COLO668 (cell line): ENCODE results near the gene ROMO1.
"Not testable (repeated sequence)": the region's sequence is repeated elsewhere in the genome, so short reads cannot be mapped to it uniquely, and the experiment has no call there.

Source experiments
- DNase-seq: peaks from one replicate; lab custom pipeline; 2025; ENCODE audit not compliant: unreplicated experiment; lab: John Stamatoyannopoulos, UW

Gene ROMO1

GRCh38 chr20:35710039-35710438 is 10.8 kb downstream of the ROMO1 start:
- no peak for DNase-seq

GRCh38 chr20:35710884-35711587 is 11.8 kb downstream of the ROMO1 start:
- DNase-seq: no peak

- DNase-seq: no peak
Measured at GRCh38 chr20:35711588-35712209, 12.5 kb downstream of the ROMO1 start.

- DNase-seq: not testable (repeated sequence)
Measured at GRCh38 chr20:35713120-35713519, 13.9 kb downstream of the ROMO1 start.

GRCh38 chr20:35714127-35714526 is 14.9 kb downstream of the ROMO1 start:
- no peak for DNase-seq

GRCh38 chr20:35715652-35716051 is 16.4 kb downstream of the ROMO1 start:
- DNase-seq: no peak

- no peak for DNase-seq
Measured at GRCh38 chr20:35716330-35716729, 17.1 kb downstream of the ROMO1 start.

- DNase-seq: not testable (repeated sequence)
Measured at GRCh38 chr20:35718321-35718720, 19.1 kb downstream of the ROMO1 start.

- DNase-seq: no peak
Measured at GRCh38 chr20:35718972-35719635, 19.9 kb downstream of the ROMO1 start.

- DNase-seq: no peak
Measured at GRCh38 chr20:35719717-35720116, 20.5 kb downstream of the ROMO1 start.

GRCh38 chr20:35720165-35721123 is 21.2 kb downstream of the ROMO1 start:
- DNase-seq: no peak

GRCh38 chr20:35721219-35721618 is 22.0 kb downstream of the ROMO1 start:
- DNase-seq: no peak

- no peak for DNase-seq
Measured at GRCh38 chr20:35721621-35722020, 22.4 kb downstream of the ROMO1 start.

- not testable (repeated sequence) for DNase-seq
Measured at GRCh38 chr20:35723275-35723639, 24.1 kb downstream of the ROMO1 start.

GRCh38 chr20:35723652-35724320 is 24.6 kb downstream of the ROMO1 start:
- DNase-seq: not testable (repeated sequence)

- DNase-seq: no peak
Measured at GRCh38 chr20:35724321-35725230, 25.4 kb downstream of the ROMO1 start.

- no peak for DNase-seq
Measured at GRCh38 chr20:35726842-35727711, 27.9 kb downstream of the ROMO1 start.

- no peak for DNase-seq
Measured at GRCh38 chr20:35729283-35729807, 30.1 kb downstream of the ROMO1 start.
